Measurements from ENCODE around the gene FLRT2. TPM values are rescaled to one million over a fixed set of nuclear protein-coding genes. Genes with fewer than 3 reads are reported as not detected.

Gene FLRT2
- total RNA-seq, 1 donor from 2014 or later: 227 TPM

DNA sequence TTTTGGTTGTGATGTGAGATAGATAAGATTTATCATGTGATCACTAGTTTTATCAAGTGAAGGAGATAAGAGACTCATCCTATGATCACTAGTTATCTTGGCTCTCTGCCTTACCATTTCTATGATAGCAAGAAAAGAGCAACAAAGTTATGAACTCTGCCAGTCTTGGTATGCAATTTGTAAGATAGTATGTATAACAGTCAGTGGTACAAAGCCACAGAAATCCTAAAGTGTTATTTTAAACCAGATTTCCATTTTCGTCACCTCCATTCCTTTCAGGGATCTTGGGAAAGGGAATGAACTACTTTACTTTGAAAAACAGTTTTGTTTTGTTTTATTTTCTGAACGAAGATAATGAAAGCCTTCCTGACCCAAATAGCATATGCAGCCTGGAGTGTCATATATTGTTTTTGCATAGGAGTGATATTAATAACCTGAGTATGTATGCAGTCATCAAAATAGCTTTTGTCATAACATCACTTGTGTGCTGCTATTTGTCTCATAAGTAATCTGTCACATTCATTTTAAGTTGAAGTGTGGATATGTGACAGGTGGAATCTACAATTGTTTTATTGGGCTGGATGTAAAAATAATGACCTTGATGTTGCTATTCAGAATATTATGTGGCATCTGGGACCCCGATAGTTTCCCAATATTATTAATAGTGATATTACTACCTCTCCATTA, 35.0 kb downstream of the FLRT2 start:
- Mint-ChIP-seq H3K27me3 (ENCODE audit: low read depth) (no peaks in the 10 kb centered on the region), H3K4me3 (ENCODE audit: unreplicated experiment) (no peak overlapping the region), H3K9me3 (ENCODE audit: low read depth) (no peaks in the 10 kb centered on the region), H3K27ac (ENCODE audit: unreplicated experiment) (peak overlapping the region; percentile 61), H3K4me1 (ENCODE audit: low read depth) (peaks cover 53% of the 10 kb centered on the region), H3K36me3 (ENCODE audit: low read depth) (peaks cover 31% of the 10 kb centered on the region)
- DNase-seq (ENCODE audit: low spot score): no peak
- TF ChIP-seq, protein P1, sequence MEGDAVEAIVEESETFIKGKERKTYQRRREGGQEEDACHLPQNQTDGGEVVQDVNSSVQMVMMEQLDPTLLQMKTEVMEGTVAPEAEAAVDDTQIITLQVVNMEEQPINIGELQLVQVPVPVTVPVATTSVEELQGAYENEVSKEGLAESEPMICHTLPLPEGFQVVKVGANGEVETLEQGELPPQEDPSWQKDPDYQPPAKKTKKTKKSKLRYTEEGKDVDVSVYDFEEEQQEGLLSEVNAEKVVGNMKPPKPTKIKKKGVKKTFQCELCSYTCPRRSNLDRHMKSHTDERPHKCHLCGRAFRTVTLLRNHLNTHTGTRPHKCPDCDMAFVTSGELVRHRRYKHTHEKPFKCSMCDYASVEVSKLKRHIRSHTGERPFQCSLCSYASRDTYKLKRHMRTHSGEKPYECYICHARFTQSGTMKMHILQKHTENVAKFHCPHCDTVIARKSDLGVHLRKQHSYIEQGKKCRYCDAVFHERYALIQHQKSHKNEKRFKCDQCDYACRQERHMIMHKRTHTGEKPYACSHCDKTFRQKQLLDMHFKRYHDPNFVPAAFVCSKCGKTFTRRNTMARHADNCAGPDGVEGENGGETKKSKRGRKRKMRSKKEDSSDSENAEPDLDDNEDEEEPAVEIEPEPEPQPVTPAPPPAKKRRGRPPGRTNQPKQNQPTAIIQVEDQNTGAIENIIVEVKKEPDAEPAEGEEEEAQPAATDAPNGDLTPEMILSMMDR (IDR thresholded peaks at IDR 0.05): no peak

DNA sequence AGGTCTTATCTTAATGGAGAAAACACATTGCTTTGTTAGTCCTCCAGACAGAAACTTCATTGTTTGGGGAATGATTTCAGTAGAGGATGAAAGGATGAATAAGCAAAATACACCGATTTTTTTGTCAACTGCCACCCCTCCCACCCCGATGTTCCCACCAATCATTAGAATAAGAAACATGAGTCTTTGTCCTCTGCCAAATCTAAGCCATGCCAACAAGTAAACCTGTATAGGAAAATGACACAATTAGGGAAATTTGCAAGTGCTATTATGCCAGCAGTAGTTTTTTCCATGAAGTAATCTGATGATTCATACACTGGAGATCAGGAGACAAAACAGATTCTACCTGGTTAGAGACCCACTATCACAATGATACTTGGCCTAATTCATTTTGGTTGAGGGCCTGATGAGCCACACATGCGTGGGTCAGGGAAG, 35.9 kb downstream of the FLRT2 start:
- H3K4me3 Mint-ChIP-seq (ENCODE audit: unreplicated experiment): no peak overlapping the region
- peaks cover 27% of the 10 kb centered on the region for H3K36me3 Mint-ChIP-seq (ENCODE audit: low read depth)
- peaks cover 56% of the 10 kb centered on the region for H3K4me1 Mint-ChIP-seq (ENCODE audit: low read depth)
- TF ChIP-seq, protein P1 (IDR thresholded peaks at IDR 0.05): no peak
- no peaks in the 10 kb centered on the region for H3K9me3 Mint-ChIP-seq (ENCODE audit: low read depth)
- peak overlapping the region; percentile 86 for H3K27ac Mint-ChIP-seq (ENCODE audit: unreplicated experiment)
- no peak for DNase-seq (ENCODE audit: low spot score)
- H3K27me3 Mint-ChIP-seq (ENCODE audit: low read depth): no peaks in the 10 kb centered on the region

DNA sequence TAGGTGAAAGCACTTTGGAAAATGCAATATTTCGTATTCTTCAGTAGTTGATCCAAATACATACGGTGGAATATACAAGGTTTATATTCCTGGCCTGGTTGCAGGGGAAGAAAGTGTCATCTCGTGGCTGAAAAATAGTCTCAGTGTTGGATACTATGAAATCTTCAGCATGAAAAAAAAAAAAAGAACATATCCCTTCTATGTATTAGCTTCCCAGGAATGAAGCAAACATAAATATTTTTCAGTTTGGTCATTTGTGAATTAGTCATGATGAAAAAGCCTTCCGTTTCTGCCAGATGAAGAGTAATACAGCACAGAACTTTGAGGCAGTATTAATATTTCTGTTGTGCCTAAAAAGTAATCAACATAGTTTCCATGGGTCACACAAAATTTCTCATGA, 36.7 kb downstream of the FLRT2 start:
- no peaks in the 10 kb centered on the region for H3K9me3 Mint-ChIP-seq (ENCODE audit: low read depth)
- H3K27ac Mint-ChIP-seq (ENCODE audit: unreplicated experiment): peak overlapping the region; percentile 86
- H3K36me3 Mint-ChIP-seq (ENCODE audit: low read depth): peaks cover 20% of the 10 kb centered on the region
- no peak for DNase-seq (ENCODE audit: low spot score)
- H3K4me1 Mint-ChIP-seq (ENCODE audit: low read depth): peaks cover 63% of the 10 kb centered on the region
- TF ChIP-seq, protein P1 (IDR thresholded peaks at IDR 0.05): no peak
- no peaks in the 10 kb centered on the region for H3K27me3 Mint-ChIP-seq (ENCODE audit: low read depth)
- no peak overlapping the region for H3K4me3 Mint-ChIP-seq (ENCODE audit: unreplicated experiment)

DNA sequence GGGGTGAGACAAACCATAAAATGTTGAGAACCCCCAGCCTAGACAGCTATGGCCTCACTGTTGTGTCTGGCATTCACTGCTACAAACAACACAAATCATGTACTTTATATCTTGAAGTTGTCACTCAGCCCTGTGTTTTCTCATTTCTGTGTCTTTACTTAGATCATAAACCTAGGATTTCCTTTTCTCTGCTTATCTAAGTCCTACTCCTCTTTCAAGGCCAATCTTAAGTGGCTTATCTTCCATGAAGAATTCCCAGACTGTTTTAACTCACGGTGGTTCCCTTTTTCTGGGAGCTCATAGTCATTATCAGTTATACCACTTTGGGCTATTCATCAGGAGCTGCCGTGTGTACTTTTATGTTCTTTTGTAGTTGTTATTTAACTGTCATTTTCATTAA, 42.1 kb downstream of the FLRT2 start:
- peak overlapping the region; percentile 34 for H3K27ac Mint-ChIP-seq (ENCODE audit: unreplicated experiment)
- no peaks in the 10 kb centered on the region for H3K9me3 Mint-ChIP-seq (ENCODE audit: low read depth)
- H3K4me3 Mint-ChIP-seq (ENCODE audit: unreplicated experiment): no peak overlapping the region
- no peak for DNase-seq (ENCODE audit: low spot score)
- peaks cover 5% of the 10 kb centered on the region for H3K36me3 Mint-ChIP-seq (ENCODE audit: low read depth)
- peaks cover 77% of the 10 kb centered on the region for H3K4me1 Mint-ChIP-seq (ENCODE audit: low read depth)
- H3K27me3 Mint-ChIP-seq (ENCODE audit: low read depth): no peaks in the 10 kb centered on the region
- TF ChIP-seq, protein P1 (IDR thresholded peaks at IDR 0.05): no peak

DNA sequence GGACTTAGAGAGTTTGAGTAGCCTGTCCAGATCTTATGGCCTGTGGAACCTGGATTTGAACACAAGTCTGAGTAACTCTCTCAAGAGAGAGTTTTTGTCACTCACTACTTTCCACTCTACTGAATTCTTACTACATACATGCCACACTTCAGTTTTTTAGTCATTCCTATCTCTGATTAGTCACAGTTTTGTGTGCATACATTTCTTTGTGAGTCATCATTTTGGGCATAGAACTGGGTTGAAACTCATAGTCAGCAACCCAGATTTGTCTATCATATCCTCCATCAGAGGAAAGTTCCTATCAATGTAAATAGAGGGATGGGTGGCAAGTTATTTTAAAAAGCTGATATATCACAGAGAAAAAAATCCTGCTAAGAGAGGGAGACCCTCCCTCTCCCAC, 42.9 kb downstream of the FLRT2 start:
- Mint-ChIP-seq H3K27me3 (ENCODE audit: low read depth) (no peaks in the 10 kb centered on the region), H3K4me1 (ENCODE audit: low read depth) (peaks cover 85% of the 10 kb centered on the region), H3K4me3 (ENCODE audit: unreplicated experiment) (no peak overlapping the region), H3K27ac (ENCODE audit: unreplicated experiment) (peak overlapping the region; percentile 84), H3K9me3 (ENCODE audit: low read depth) (no peaks in the 10 kb centered on the region), H3K36me3 (ENCODE audit: low read depth) (peaks cover 7% of the 10 kb centered on the region)
- TF ChIP-seq, protein P1 (IDR thresholded peaks at IDR 0.05): no peak
- no peak for DNase-seq (ENCODE audit: low spot score)

All from chondrocyte (in vitro differentiated cells).